Lower leg skin (tissue), 4 donors: ENCODE measurements around the gene NRG3. TPM values are rescaled to one million over a fixed set of nuclear protein-coding genes. Genes with fewer than 3 reads are reported as not detected.

ENCODE experiments used
- DNase-seq, 2 donors: peaks; one replicate each; pipeline ENCODE4 v3.0.0-alpha.2; 2019; ENCODE audit warnings: low spot score in 2 of 2
- H3K4me3 ChIP-seq: fragments of 200-600 bp; sonication (generic); 2 replicates; pipeline ENCODE4 v1.5.1; 2017; ENCODE audit warnings: mild to moderate bottlenecking, low read depth; ENCODE audit not compliant: poor library complexity, severe bottlenecking
- POLR2A ChIP-seq, 2 donors: fragments of 450-650 bp; IDR thresholded peaks; one replicate each; pipeline ENCODE4 v1.6.1; 2016 to 2017; ENCODE audit warnings: antibody characterized with exemption in 2 of 2, mild to moderate bottlenecking in 1 of 2, moderate library complexity in 1 of 2
- WGBS, 2 donors: methylation state at CpG; one replicate each; pipeline ENCODE4 v1.1.5; 2018; 5-methylcytosine and 5-hydroxymethylcytosine counted together
- intact Hi-C: fragments of 100-400 bp; cut with DNase I; formaldehyde crosslinking; loops from one replicate; pipeline ENCODE4 v1.15.0; 2023; ENCODE audit warnings: low total_unique reads
- total RNA-seq, 4 donors: library from RNA; depleted of rRNA; stranded (reverse); fragments of >200 nt; gene quantifications; one replicate each; pipeline ENCODE4 v1.1.0, GENCODE V29; 2016
- TF ChIP-seq, protein P1 (sequence below), 3 donors: fragments of 450-650 bp; IDR thresholded peaks; one replicate each; pipeline ENCODE4 v1.5.1; 2016; ENCODE audit warnings: antibody characterized with exemption in 3 of 3, mild to moderate bottlenecking in 3 of 3, moderate library complexity in 2 of 3

Gene NRG3
- total RNA-seq, 4 donors from 2014 or later = 0.15 to 2.5 (median 0.50) TPM

DNA sequence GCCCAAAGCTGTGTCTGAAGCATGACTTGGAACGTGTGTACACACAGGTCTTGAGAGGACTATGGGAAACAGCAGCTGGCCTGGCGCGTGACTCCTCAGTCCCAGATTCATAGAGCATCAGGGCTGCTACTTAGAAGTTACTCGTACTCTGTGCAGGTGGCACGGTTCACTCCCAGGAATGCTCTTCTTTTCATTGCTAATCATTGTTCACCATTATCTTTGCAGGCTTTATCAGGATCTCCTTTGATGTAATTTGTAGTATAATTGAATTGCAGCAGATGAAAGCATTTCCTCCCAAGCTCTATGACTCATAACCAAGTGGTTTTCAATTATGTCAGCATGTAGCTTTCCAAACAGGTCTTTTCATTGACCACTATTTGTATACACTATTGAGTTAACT is 938.9 kb downstream of the NRG3 start:
- WGBS, 2 donors = 76 to 81% methylated on average over 5 of the region's 5 CpGs
- H3K4me3 ChIP-seq = no peak overlapping the region
- no peak for TF ChIP-seq POLR2A (IDR thresholded peaks at IDR 0.05)
- TF ChIP-seq, protein P1, sequence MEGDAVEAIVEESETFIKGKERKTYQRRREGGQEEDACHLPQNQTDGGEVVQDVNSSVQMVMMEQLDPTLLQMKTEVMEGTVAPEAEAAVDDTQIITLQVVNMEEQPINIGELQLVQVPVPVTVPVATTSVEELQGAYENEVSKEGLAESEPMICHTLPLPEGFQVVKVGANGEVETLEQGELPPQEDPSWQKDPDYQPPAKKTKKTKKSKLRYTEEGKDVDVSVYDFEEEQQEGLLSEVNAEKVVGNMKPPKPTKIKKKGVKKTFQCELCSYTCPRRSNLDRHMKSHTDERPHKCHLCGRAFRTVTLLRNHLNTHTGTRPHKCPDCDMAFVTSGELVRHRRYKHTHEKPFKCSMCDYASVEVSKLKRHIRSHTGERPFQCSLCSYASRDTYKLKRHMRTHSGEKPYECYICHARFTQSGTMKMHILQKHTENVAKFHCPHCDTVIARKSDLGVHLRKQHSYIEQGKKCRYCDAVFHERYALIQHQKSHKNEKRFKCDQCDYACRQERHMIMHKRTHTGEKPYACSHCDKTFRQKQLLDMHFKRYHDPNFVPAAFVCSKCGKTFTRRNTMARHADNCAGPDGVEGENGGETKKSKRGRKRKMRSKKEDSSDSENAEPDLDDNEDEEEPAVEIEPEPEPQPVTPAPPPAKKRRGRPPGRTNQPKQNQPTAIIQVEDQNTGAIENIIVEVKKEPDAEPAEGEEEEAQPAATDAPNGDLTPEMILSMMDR (IDR thresholded peaks at IDR 0.05) = no peak
- intact Hi-C loops = no loop called here
- DNase-seq = no peak

DNA sequence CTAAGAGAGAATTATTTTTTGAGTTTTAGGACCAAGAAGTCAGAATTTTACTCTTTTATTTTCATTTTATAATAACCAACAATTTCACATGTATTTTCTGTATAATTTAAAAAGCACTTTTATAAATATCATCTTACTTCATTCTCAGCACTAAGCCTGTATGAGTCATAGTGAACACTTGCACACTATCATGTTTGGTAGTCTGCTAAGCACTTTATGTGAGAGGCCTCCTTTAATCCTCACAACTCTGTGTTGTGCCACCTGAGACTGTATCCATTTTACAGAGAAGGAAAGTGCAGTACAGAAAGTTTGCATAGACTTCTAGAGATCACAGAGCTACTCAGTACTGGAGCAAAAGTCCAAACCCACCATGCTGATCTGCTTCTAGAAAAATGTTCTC is 939.6 kb downstream of the NRG3 start:
- TF ChIP-seq, protein P1 (IDR thresholded peaks at IDR 0.05) = no peak
- no peak for TF ChIP-seq POLR2A (IDR thresholded peaks at IDR 0.05)
- no peak overlapping the region for H3K4me3 ChIP-seq
- no peak for DNase-seq
- intact Hi-C loops = no loop called here

DNA sequence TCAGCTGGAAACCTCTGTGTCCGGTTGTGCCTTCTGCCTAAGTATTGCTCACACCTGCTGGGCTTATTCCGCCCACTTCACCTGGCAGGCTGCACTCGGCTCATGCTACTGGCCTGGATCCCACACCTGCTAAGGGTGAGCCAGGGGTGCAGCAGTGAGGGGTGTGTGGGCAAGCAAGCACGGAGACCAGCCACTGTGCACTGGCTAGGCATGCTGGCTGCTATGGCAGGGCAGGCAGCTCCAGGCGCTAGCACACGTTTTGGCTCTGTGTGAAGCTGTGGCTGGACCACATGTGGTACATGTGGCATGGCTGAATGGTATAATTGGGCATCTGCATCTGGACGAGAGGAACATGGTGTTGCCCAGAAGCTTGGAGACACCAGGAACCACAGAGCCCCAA is 940.7 kb downstream of the NRG3 start:
- TF ChIP-seq, protein P1 (IDR thresholded peaks at IDR 0.05) = no peak
- TF ChIP-seq POLR2A (IDR thresholded peaks at IDR 0.05) = no peak
- WGBS, 2 donors = 72 to 85% methylated on average over 5 to 6 of the region's 7 CpGs
- DNase-seq = no peak
- H3K4me3 ChIP-seq = no peak overlapping the region
- intact Hi-C loops = no loop called here

DNA sequence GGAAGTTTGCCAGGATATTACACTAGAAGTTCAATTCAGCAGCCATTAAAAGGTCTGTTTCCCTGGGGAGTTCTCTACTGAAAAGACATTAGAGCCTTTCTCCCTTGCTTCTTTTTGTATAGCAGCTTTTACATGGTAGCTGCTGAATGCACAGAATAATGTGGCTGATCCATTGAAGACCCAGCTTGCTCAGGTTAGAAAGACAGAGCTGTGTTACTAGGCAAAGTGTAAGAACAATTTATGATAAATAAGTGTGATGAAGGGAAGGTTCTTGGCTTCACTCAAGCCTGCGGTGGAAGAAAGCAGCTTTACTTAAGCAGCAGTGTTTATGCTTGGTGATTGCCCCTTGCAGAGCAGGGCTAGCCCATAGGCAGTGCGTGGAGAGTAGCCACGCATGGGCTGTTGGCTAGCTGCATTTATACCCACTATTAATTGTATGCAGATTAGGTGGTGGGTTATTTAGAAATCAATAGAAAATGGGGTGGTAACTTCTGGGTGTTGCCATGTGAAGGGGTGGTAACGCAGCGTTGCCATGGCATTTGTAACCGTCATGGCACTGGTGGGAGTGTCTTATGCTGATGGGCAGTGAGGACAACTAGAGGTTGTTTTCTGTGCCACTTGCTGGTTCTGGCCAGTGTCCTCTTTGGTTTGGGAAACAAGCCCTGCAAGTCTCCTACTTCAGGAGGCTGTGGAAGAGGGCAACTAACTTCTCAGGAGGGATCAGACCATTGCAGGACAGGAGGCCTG is 942.9 kb downstream of the NRG3 start:
- DNase-seq = no peak
- H3K4me3 ChIP-seq = no peak overlapping the region
- TF ChIP-seq, protein P1 (IDR thresholded peaks at IDR 0.05) = no peak
- no peak for TF ChIP-seq POLR2A (IDR thresholded peaks at IDR 0.05)
- WGBS, 2 donors = 80 to 92% methylated on average over 6 of the region's 6 CpGs
- intact Hi-C loops = no loop called here

- TF ChIP-seq POLR2A (IDR thresholded peaks at IDR 0.05) = no peak
- TF ChIP-seq, protein P1 (IDR thresholded peaks at IDR 0.05) = no peak
Observed at GRCh38 chr10:82821043-82821442, 946.0 kb downstream of the NRG3 start.

DNA sequence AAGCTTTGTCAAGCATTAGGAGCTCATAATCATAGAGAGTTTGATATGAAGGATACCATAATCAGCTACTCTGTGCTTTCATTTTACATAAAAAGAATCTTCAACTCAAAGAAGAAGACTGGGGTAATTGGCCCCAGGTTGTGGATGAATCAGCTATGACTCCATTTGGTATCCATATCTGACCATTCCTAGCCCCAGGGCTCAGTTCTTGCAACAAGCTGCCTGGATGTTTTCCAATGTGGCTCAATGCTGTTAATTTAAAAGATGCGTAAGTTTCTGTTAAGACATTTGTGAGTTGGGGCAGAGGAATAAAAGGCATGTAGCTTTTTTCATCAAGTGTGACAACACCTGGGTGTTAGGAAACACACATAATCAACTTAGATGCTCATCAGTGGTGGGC is 951.1 kb downstream of the NRG3 start:
- H3K4me3 ChIP-seq = no peak overlapping the region
- no peak for DNase-seq
- TF ChIP-seq, protein P1 (IDR thresholded peaks at IDR 0.05) = no peak
- TF ChIP-seq POLR2A (IDR thresholded peaks at IDR 0.05) = no peak
- intact Hi-C loops = no loop called here
- 57 to 67% methylated on average over 1 of the region's 1 CpG for whole genome bisulfite sequencing, 2 donors

More at GRCh38 chr10:82821043-82821442, 946.0 kb downstream of the NRG3 start:
- 69 to 81% methylated on average over 2 of the region's 2 CpGs for whole genome bisulfite sequencing, 2 donors
- H3K4me3 ChIP-seq = no peak overlapping the region
- intact Hi-C loops = no loop called here
- no peak for DNase-seq
